HCT116 (cell line): ENCODE data around the gene SLC40A1. TPM values are rescaled to one million over a fixed set of nuclear protein-coding genes. Genes with fewer than 3 reads are reported as not detected.

ENCODE experiments used
- ATAC-seq: fragments of 200-7000 bp; cut with Tn5 transposase; 2 replicates; pipeline ENCODE4 v1.9.1; 2020; ENCODE audit warnings: mild to moderate bottlenecking, moderate library complexity
- BruUV-seq: library from RNA; stranded (reverse); fragments of 400-500 nt; replicated peaks from 2 replicates; lab custom pipeline; 2021; lab: Mats Ljungman, UMichigan
- CTCF ChIA-PET: fragments of 300-600 bp; sonication (Branson Sonifier 250); formaldehyde crosslinking; loops from one replicate; lab custom pipeline; 2021; ENCODE audit warnings: antibody characterized with exemption; lab: Charles Lee
- POLR2A ChIA-PET: fragments of 300-600, 350-600 bp; sonication (Branson Sonifier 250); formaldehyde crosslinking; loops from one replicate; lab custom pipeline; 2021; ENCODE audit warnings: antibody characterized with exemption; lab: Charles Lee
- RAD21 ChIA-PET, 2 experiments: fragments of 300-600 bp; sonication (Branson Sonifier 250); formaldehyde crosslinking; loops; one replicate each; lab custom pipeline; 2023; ENCODE audit warnings: low total read pairs in 2 of 2; ENCODE audit not compliant: uncharacterized antibody in 2 of 2, unreplicated experiment in 2 of 2, low non-redundant PET in 1 of 2; lab: Charles Lee
- DNase-seq: peaks from one replicate; pipeline ENCODE4 v3.0.0-alpha.2; 2010; ENCODE audit warnings: low read depth, low spot score
- H2AFZ ChIP-seq: fragments of 200-600 bp; shearing (Covaris generic), sonication (generic); 2 replicates; pipeline ENCODE4 v1.6.1; 2017; ENCODE audit warnings: low read depth, mixed run types, mixed read lengths, antibody characterized with exemption, low read length; ENCODE audit not compliant: poor library complexity, severe bottlenecking
- H3K27ac ChIP-seq: 2 replicates; pipeline ENCODE4 v1.5.1; 2012; ENCODE audit warnings: low read depth, low read length
- H3K27me3 ChIP-seq: fragments of 200-600 bp; sonication (generic); 2 replicates; pipeline ENCODE4 v1.6.1; 2016; ENCODE audit warnings: mixed run types, low read length, mixed read lengths; ENCODE audit not compliant: insufficient read depth
- H3K36me3 ChIP-seq, 2 experiments: fragments of 200-500 bp in 1 of 2; fragments of 200-600 bp in 1 of 2; sonication (Bioruptor generic) in 1 of 2; sonication (generic) in 1 of 2; 2 replicates each; pipeline versions ENCODE4 v1.5.1 to v1.6.1; 2014 to 2016; ENCODE audit warnings: low read length in 2 of 2, inconsistent platforms in 1 of 2, mixed read lengths in 1 of 2, mixed run types in 1 of 2; ENCODE audit not compliant: insufficient read depth in 2 of 2, control insufficient read depth in 1 of 2
- H3K4me1 ChIP-seq, 2 experiments: fragments of 200-600 bp in 1 of 2; sonication (generic) in 1 of 2; 2 replicates each; pipeline versions ENCODE4 v1.5.1 to v1.6.1; 2012 to 2017; ENCODE audit warnings: low read length in 2 of 2, inconsistent platforms in 1 of 2, mild to moderate bottlenecking in 1 of 2, mixed read lengths in 1 of 2, mixed run types in 1 of 2, moderate library complexity in 1 of 2; ENCODE audit not compliant: insufficient read depth in 2 of 2, control insufficient read depth in 1 of 2
- H3K4me2 ChIP-seq: fragments of 200-600 bp; sonication (generic); 2 replicates; pipeline ENCODE4 v1.6.1; 2017; ENCODE audit warnings: mixed run types, low read length, mixed read lengths
- H3K4me3 ChIP-seq, 2 experiments: fragments of 200-600 bp in 1 of 2; sonication (generic) in 1 of 2; replicated peaks in 1 of 2; 2 replicates each; pipeline ENCODE4 v1.5.1; 2011 to 2016; ENCODE audit warnings: low read length in 2 of 2, control low read depth in 1 of 2, low read depth in 1 of 2, mild to moderate bottlenecking in 1 of 2, mixed read lengths in 1 of 2, mixed run types in 1 of 2
- H3K79me2 ChIP-seq: fragments of 200-600 bp; sonication (generic); 2 replicates; pipeline ENCODE4 v1.6.1; 2017; ENCODE audit warnings: mild to moderate bottlenecking, mixed run types, low read length, moderate library complexity, mixed read lengths; ENCODE audit not compliant: insufficient read depth
- H3K9ac ChIP-seq: fragments of 200-600 bp; sonication (generic); 2 replicates; pipeline ENCODE4 v1.6.1; 2016; ENCODE audit warnings: low read length, mixed read lengths
- H3K9me2 ChIP-seq: fragments of 200-600 bp; sonication (generic), shearing (Covaris generic); 2 replicates; pipeline ENCODE4 v1.6.1; 2017; ENCODE audit warnings: mixed run types, mild to moderate bottlenecking, moderate library complexity; ENCODE audit not compliant: insufficient read depth
- H3K9me3 ChIP-seq, 2 experiments: fragments of 200-500 bp in 1 of 2; fragments of 200-600 bp in 1 of 2; sonication (Bioruptor generic) in 1 of 2; sonication (generic) in 1 of 2; 2 replicates each; pipeline ENCODE4 v1.6.1; 2014 to 2017; ENCODE audit warnings: low read length in 2 of 2, mixed read lengths in 2 of 2, inconsistent platforms in 1 of 2, low read depth in 1 of 2, mild to moderate bottlenecking in 1 of 2, mixed run types in 1 of 2, moderate library complexity in 1 of 2; ENCODE audit not compliant: control insufficient read depth in 1 of 2, insufficient read depth in 1 of 2
- H4K20me1 ChIP-seq: fragments of 200-600 bp; sonication (generic), shearing (Covaris generic); 2 replicates; pipeline ENCODE4 v1.6.1; 2017; ENCODE audit warnings: mixed run types, mild to moderate bottlenecking, moderate library complexity; ENCODE audit not compliant: insufficient read depth
- CBX3 ChIP-seq: IDR thresholded peaks from 2 replicates; pipeline ENCODE4 v1.6.1; 2012; ENCODE audit warnings: low read depth
- CEBPB ChIP-seq: IDR thresholded peaks from 2 replicates; pipeline ENCODE4 v1.6.1; 2012; ENCODE audit warnings: low read depth
- EGR1 ChIP-seq: IDR thresholded peaks from 2 replicates; pipeline ENCODE4 v1.6.1; 2012; ENCODE audit warnings: low read depth
- JUND ChIP-seq: IDR thresholded peaks from 2 replicates; pipeline ENCODE4 v1.6.1; 2012
- POLR2A ChIP-seq: IDR thresholded peaks from 2 replicates; pipeline ENCODE4 v1.7.0; 2011; ENCODE audit warnings: borderline replicate concordance; ENCODE audit not compliant: insufficient read depth, insufficient read length; ENCODE audit errors: extremely low read depth
- POLR2AphosphoS5 ChIP-seq: IDR thresholded peaks from 2 replicates; pipeline ENCODE4 v1.6.1; 2011; ENCODE audit warnings: mild to moderate bottlenecking, low read depth, low read length, moderate library complexity
- REST ChIP-seq: IDR thresholded peaks from 2 replicates; pipeline ENCODE4 v1.6.1; 2012; ENCODE audit warnings: low read depth
- SRF ChIP-seq: IDR thresholded peaks from 2 replicates; pipeline ENCODE4 v1.6.1; 2012; ENCODE audit warnings: low read depth
- TCF7L2 ChIP-seq: IDR thresholded peaks from 2 replicates; pipeline ENCODE4 v1.7.0; 2011; ENCODE audit warnings: borderline replicate concordance, inconsistent platforms; ENCODE audit not compliant: insufficient read depth, insufficient read length; ENCODE audit errors: extremely low read depth
- ZFX ChIP-seq: fragments of 450-650 bp; IDR thresholded peaks from 2 replicates; pipeline ENCODE4 v1.6.1; 2017
- ZNF274 ChIP-seq: fragments of 200-500 bp; sonication (Bioruptor generic); IDR thresholded peaks from 2 replicates; pipeline ENCODE4 v1.6.1; 2014; ENCODE audit warnings: mild to moderate bottlenecking, low read depth, low read length, inconsistent platforms
- intact Hi-C: fragments of 100-400 bp; cut with micrococcal nuclease; formaldehyde crosslinking; loops from 2 replicates; pipeline ENCODE4 v1.10.0; 2022
- total RNA-seq: library from RNA; stranded (reverse); gene quantifications from one replicate; pipeline ENCODE4 v1.2.1, GENCODE V29; 2021; ENCODE audit not compliant: unreplicated experiment

Gene SLC40A1
- total RNA-seq, 1 experiment from 2014 or later = 1.5 TPM

- ATAC-seq (no peak), DNase-seq (no peak)
- Histone ChIP-seq H3K4me1 (peaks cover 0 to 2% of the 10 kb centered on the region in 2 experiments; a peak in 1 of 4 replicates), H3K4me2 (no peak overlapping the region), H3K4me3 (no peak overlapping the region), H3K9me2 (no peaks in the 10 kb centered on the region), H3K9ac (no peak overlapping the region), H3K27ac (no peak overlapping the region), H3K9me3 (no peaks in the 10 kb centered on the region), H4K20me1 (no peaks in the 10 kb centered on the region), H2AFZ (no peak overlapping the region), H3K27me3 (no peaks in the 10 kb centered on the region), H3K36me3 (no peaks in the 10 kb centered on the region), H3K79me2 (no peaks in the 10 kb centered on the region)
- BruUV-seq = no TSS peak
- intact Hi-C loops = no loop called here
- ChIA-PET CTCF (no interaction called here), POLR2A (no interaction called here), RAD21 (no interaction called here)
- no peak for TF ChIP-seq POLR2AphosphoS5
- TF ChIP-seq POLR2A = no peak
- no peak for TF ChIP-seq SRF
- no peak for TF ChIP-seq ZFX
- TF ChIP-seq REST = no peak
- no peak for TF ChIP-seq EGR1
- TF ChIP-seq TCF7L2 = no peak
- no peak for TF ChIP-seq ZNF274
- TF ChIP-seq CEBPB = no peak
- no peak for TF ChIP-seq JUND
- TF ChIP-seq CBX3 = no peak
These were observed 28.8 kb downstream of the SLC40A1 start for GRCh38 chr2:189551808-189552207.
